H1 (cell line): ENCODE data around the gene DCAF8L2.

Source experiments
- CEBPB ChIP-seq: IDR thresholded peaks from 2 replicates; pipeline ENCODE4 v1.6.1; 2012; ENCODE audit warnings: low read depth, low read length
- HDAC2 ChIP-seq, 2 experiments: fragments of 300-600 bp in 1 of 2; sonication (generic) in 1 of 2; IDR thresholded peaks; 2 replicates each; pipeline ENCODE4 v1.6.1; 2011 to 2012; ENCODE audit warnings: low read depth in 2 of 2, low read length in 2 of 2, mild to moderate bottlenecking in 2 of 2, moderate library complexity in 2 of 2, borderline replicate concordance in 1 of 2, inconsistent platforms in 1 of 2
- TEAD4 ChIP-seq: IDR thresholded peaks from 2 replicates; pipeline ENCODE4 v1.6.1; 2012; ENCODE audit warnings: low read depth, low read length, inconsistent platforms, mixed read lengths
- TF ChIP-seq, protein P1 (sequence below), 3 experiments: IDR thresholded peaks; 1 replicate in 2 of 3; 2 replicates in 1 of 3; pipeline versions ENCODE4 v1.5.1 to v1.6.1; 2011; ENCODE audit warnings: low read length in 3 of 3, mild to moderate bottlenecking in 3 of 3, inconsistent platforms in 2 of 3, low read depth in 1 of 3, moderate library complexity in 1 of 3; ENCODE audit not compliant: insufficient read depth in 1 of 3; ENCODE audit errors: control extremely low read depth in 1 of 3

DNA sequence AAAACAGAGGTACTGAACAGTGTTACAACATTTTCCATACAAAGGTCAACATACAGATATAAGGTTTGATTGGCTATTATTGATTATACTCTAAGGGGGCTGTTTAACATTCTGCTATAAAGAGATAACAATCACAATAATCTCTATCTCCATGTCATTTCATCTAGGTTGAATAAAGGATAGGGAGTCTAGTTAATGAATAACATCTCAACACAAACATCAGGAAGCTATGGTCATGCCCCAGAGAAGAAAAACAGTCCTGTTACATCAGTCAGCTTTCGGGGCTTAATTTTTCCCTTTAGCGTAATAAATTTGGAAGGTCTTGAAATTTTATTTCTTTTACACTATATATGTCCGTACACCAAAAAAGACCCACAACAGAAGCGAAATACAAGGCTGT is 41.5 kb upstream of the DCAF8L2 start:
- TF ChIP-seq, protein P1, sequence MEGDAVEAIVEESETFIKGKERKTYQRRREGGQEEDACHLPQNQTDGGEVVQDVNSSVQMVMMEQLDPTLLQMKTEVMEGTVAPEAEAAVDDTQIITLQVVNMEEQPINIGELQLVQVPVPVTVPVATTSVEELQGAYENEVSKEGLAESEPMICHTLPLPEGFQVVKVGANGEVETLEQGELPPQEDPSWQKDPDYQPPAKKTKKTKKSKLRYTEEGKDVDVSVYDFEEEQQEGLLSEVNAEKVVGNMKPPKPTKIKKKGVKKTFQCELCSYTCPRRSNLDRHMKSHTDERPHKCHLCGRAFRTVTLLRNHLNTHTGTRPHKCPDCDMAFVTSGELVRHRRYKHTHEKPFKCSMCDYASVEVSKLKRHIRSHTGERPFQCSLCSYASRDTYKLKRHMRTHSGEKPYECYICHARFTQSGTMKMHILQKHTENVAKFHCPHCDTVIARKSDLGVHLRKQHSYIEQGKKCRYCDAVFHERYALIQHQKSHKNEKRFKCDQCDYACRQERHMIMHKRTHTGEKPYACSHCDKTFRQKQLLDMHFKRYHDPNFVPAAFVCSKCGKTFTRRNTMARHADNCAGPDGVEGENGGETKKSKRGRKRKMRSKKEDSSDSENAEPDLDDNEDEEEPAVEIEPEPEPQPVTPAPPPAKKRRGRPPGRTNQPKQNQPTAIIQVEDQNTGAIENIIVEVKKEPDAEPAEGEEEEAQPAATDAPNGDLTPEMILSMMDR (IDR thresholded peaks at IDR 0.05; ENCODE audit: control extremely low read depth in 1 of 3, insufficient read depth in 1 of 3, low read depth in 1 of 3, low read length in 3 of 3): no peak
- TF ChIP-seq HDAC2 (IDR thresholded peaks at IDR 0.05; ENCODE audit: borderline replicate concordance in 1 of 2, low read depth in 2 of 2, low read length in 2 of 2) (no peak), CEBPB (no peak), TEAD4 (no peak)
